A673 (cell line): ENCODE results near the gene SUFU.

Source experiments
- CTCF ChIP-seq: fragments of 300-800, 200-600 bp; sonication (generic); conservative IDR thresholded peaks from 2 replicates; pipeline ENCODE4 v1.5.1; 2017; ENCODE audit warnings: low read depth, mild to moderate bottlenecking, antibody characterized with exemption, low read length, moderate library complexity, mixed read lengths
- EZH2 ChIP-seq: fragments of 200-600 bp; sonication (generic); IDR thresholded peaks from 2 replicates; pipeline ENCODE4 v1.6.1; 2017; ENCODE audit warnings: borderline replicate concordance, low read depth, mild to moderate bottlenecking, mixed read lengths, antibody characterized with exemption, low read length; ENCODE audit not compliant: poor library complexity, severe bottlenecking

GRCh38 chr10:102681696-102682095, 177.9 kb downstream of the SUFU start:
- no peak for TF ChIP-seq CTCF
- TF ChIP-seq EZH2, result no peak
